H9 (cell line): ENCODE measurements around the gene TMEM120B. TPM values are rescaled to one million over a fixed set of nuclear protein-coding genes. Genes with fewer than 3 reads are reported as not detected.

Experiments
- DNase-seq: peaks from one replicate; pipeline ENCODE4 v3.0.0-alpha.2; 2017
- H2AFZ ChIP-seq: one replicate; pipeline ENCODE4 v1.6.1; 2013; ENCODE audit warnings: mild to moderate bottlenecking, low read length, control low read depth, moderate library complexity
- H2AK5ac ChIP-seq: 2 replicates; pipeline ENCODE4 v1.6.1; 2013; ENCODE audit warnings: low read length, control low read depth, mixed read lengths; ENCODE audit not compliant: insufficient read length
- H2BK120ac ChIP-seq: one replicate; pipeline ENCODE4 v1.6.1; 2013; ENCODE audit warnings: low read depth, mild to moderate bottlenecking, low read length, control low read depth, inconsistent platforms; ENCODE audit not compliant: poor library complexity, severe bottlenecking
- H2BK12ac ChIP-seq: 2 replicates; pipeline ENCODE4 v1.6.1; 2013; ENCODE audit warnings: low read length, control low read depth, mixed read lengths, low read depth; ENCODE audit not compliant: insufficient read length
- H2BK15ac ChIP-seq: 2 replicates; pipeline ENCODE4 v1.6.1; 2013; ENCODE audit warnings: low read depth, low read length, control low read depth
- H2BK20ac ChIP-seq: one replicate; pipeline ENCODE4 v1.6.1; 2013; ENCODE audit warnings: low read depth, mild to moderate bottlenecking, low read length, control low read depth, inconsistent platforms; ENCODE audit not compliant: poor library complexity, severe bottlenecking
- H2BK5ac ChIP-seq: 2 replicates; pipeline ENCODE4 v1.6.1; 2013; ENCODE audit warnings: low read length, control low read depth, mixed read lengths; ENCODE audit not compliant: insufficient read length
- H3K14ac ChIP-seq: 2 replicates; pipeline ENCODE4 v1.6.1; 2013; ENCODE audit warnings: low read length, control low read depth; ENCODE audit not compliant: insufficient read depth
- H3K18ac ChIP-seq: 2 replicates; pipeline ENCODE4 v1.6.1; 2013; ENCODE audit warnings: low read depth, mild to moderate bottlenecking, mixed read lengths, low read length, control low read depth; ENCODE audit not compliant: insufficient read length
- H3K23ac ChIP-seq: 2 replicates; pipeline ENCODE4 v1.6.1; 2013; ENCODE audit warnings: low read length, control low read depth, mixed read lengths, low read depth; ENCODE audit not compliant: insufficient read length
- H3K23me2 ChIP-seq: 2 replicates; pipeline ENCODE4 v1.6.1; 2013; ENCODE audit warnings: low read depth, mild to moderate bottlenecking, mixed read lengths, low read length, control low read depth; ENCODE audit not compliant: insufficient read length, poor library complexity, severe bottlenecking
- H3K27ac ChIP-seq: 2 replicates; pipeline ENCODE4 v1.5.1; 2013; ENCODE audit warnings: low read length, control low read depth, mixed read lengths, low read depth; ENCODE audit not compliant: insufficient read length
- H3K27me3 ChIP-seq: 2 replicates; pipeline ENCODE4 v1.6.1; 2013; ENCODE audit warnings: low read length, control low read depth, inconsistent platforms; ENCODE audit not compliant: insufficient read depth
- H3K4ac ChIP-seq: 2 replicates; pipeline ENCODE4 v1.6.1; 2013; ENCODE audit warnings: low read depth, mild to moderate bottlenecking, control low read depth, inconsistent platforms, low read length, moderate library complexity
- H3K4me1 ChIP-seq: 2 replicates; pipeline ENCODE4 v1.6.1; 2013; ENCODE audit warnings: low read length, control low read depth, inconsistent platforms; ENCODE audit not compliant: insufficient read depth
- H3K4me2 ChIP-seq: 2 replicates; pipeline ENCODE4 v1.6.1; 2013; ENCODE audit warnings: low read length, control low read depth, mixed read lengths; ENCODE audit not compliant: insufficient read length, insufficient read depth
- H3K56ac ChIP-seq: 2 replicates; pipeline ENCODE4 v1.6.1; 2013; ENCODE audit warnings: low read depth, mild to moderate bottlenecking, mixed read lengths, low read length, control low read depth; ENCODE audit not compliant: insufficient read length
- H3K79me1 ChIP-seq: 2 replicates; pipeline ENCODE4 v1.6.1; 2013; ENCODE audit warnings: low read depth, mild to moderate bottlenecking, moderate library complexity, low read length, control low read depth, inconsistent platforms; ENCODE audit not compliant: insufficient read depth, poor library complexity, severe bottlenecking
- H3K79me2 ChIP-seq: 2 replicates; pipeline ENCODE4 v1.6.1; 2013; ENCODE audit warnings: low read length, control low read depth, inconsistent platforms; ENCODE audit not compliant: insufficient read depth
- H3K9ac ChIP-seq: 2 replicates; pipeline ENCODE4 v1.6.1; 2013; ENCODE audit warnings: low read length, control low read depth, mixed read lengths; ENCODE audit not compliant: insufficient read length; ENCODE audit errors: extremely low read depth
- H3K9me3 ChIP-seq: one replicate; pipeline ENCODE4 v1.6.1; 2013; ENCODE audit warnings: low read depth, low read length, inconsistent platforms; ENCODE audit not compliant: control insufficient read depth
- H3T11ph ChIP-seq: one replicate; pipeline ENCODE4 v1.6.1; 2013; ENCODE audit warnings: mild to moderate bottlenecking, low read length, control low read depth, inconsistent platforms
- H4K20me1 ChIP-seq: one replicate; pipeline ENCODE4 v1.6.1; 2013; ENCODE audit not compliant: control insufficient read depth, insufficient read length, insufficient read depth
- H4K5ac ChIP-seq: 2 replicates; pipeline ENCODE4 v1.6.1; 2013; ENCODE audit warnings: low read depth, mild to moderate bottlenecking, mixed read lengths, low read length, control low read depth; ENCODE audit not compliant: insufficient read length
- H4K8ac ChIP-seq: replicated peaks from 2 replicates; pipeline ENCODE4 v1.6.1; 2013; ENCODE audit warnings: low read length, control low read depth, mixed read lengths, low read depth; ENCODE audit not compliant: insufficient read length
- H4K91ac ChIP-seq: 2 replicates; pipeline ENCODE4 v1.6.1; 2013; ENCODE audit warnings: low read depth, mild to moderate bottlenecking, moderate library complexity, mixed read lengths, low read length, control low read depth; ENCODE audit not compliant: insufficient read length
- H3K27ac Mint-ChIP-seq, 3 experiments: 2 replicates in 2 of 3; 3 replicates in 1 of 3; pipeline ENCODE4 v1.8.0; 2020 to 2021; ENCODE audit warnings: mixed read lengths in 3 of 3, mild to moderate bottlenecking in 1 of 3, moderate library complexity in 1 of 3
- H3K27me3 Mint-ChIP-seq: 2 replicates; pipeline ENCODE4 v1.8.0; 2021; ENCODE audit warnings: low read depth, mild to moderate bottlenecking, moderate library complexity, mixed read lengths
- H3K36me3 Mint-ChIP-seq, 3 experiments: 2 replicates in 2 of 3; 3 replicates in 1 of 3; pipeline ENCODE4 v1.8.0; 2020 to 2021; ENCODE audit warnings: low read depth in 3 of 3, mixed read lengths in 3 of 3; ENCODE audit not compliant: insufficient read depth in 1 of 3
- H3K4me1 Mint-ChIP-seq, 2 experiments: 2 replicates each; pipeline ENCODE4 v1.8.0; 2020; ENCODE audit warnings: mixed read lengths in 2 of 2
- H3K4me3 Mint-ChIP-seq, 2 experiments: 2 replicates in 1 of 2; 3 replicates in 1 of 2; pipeline ENCODE4 v1.8.0; 2020 to 2021; ENCODE audit warnings: mild to moderate bottlenecking in 2 of 2, mixed read lengths in 2 of 2, moderate library complexity in 1 of 2
- H3K9me3 Mint-ChIP-seq, 2 experiments: 2 replicates in 1 of 2; 3 replicates in 1 of 2; pipeline ENCODE4 v1.8.0; 2020; ENCODE audit warnings: mild to moderate bottlenecking in 2 of 2, mixed read lengths in 2 of 2, moderate library complexity in 1 of 2
- CTCF ChIP-seq: fragments of 200-600 bp; sonication (generic); conservative IDR thresholded peaks from 3 replicates; pipeline ENCODE4 v1.8.0; 2021; ENCODE audit warnings: antibody characterized with exemption, mild to moderate bottlenecking
- WGBS: extraction: QIAGEN DNeasy Blood & Tissue Kit; methylation state at CpG from one replicate; pipeline ENCODE4 v1.1.7; 2013; ENCODE audit warnings: missing lambda C conversion rate, low lambda C conversion rate, mixed read lengths; ENCODE audit not compliant: insufficient read length; ENCODE audit errors: extremely low coverage; 5-methylcytosine and 5-hydroxymethylcytosine counted together
- total RNA-seq: library from RNA; stranded (reverse); gene quantifications from 2 replicates; pipeline ENCODE4 v1.2.1, GENCODE V29; 2021

TMEM120B gene
- total RNA-seq, 1 experiment from 2014 or later = 25.8 TPM

- H3K4me1 ChIP-seq = peaks cover 6% of the 10 kb centered on the region; the same call in 1 of the 2 replicates
- H2BK12ac ChIP-seq = peak overlapping the region; percentile 55
- no peak overlapping the region for H4K91ac ChIP-seq
- H3K23me2 ChIP-seq = peaks cover 27% of the 10 kb centered on the region
- H3K27ac ChIP-seq = peak overlapping the region; percentile 99
- H3K27me3 ChIP-seq = no peaks in the 10 kb centered on the region
- Mint-ChIP-seq H3K36me3 (peaks cover 18 to 34% (median 28%) of the 10 kb centered on the region in 3 experiments), H3K4me1 (peaks cover 43 to 50% of the 10 kb centered on the region in 2 experiments), H3K9me3 (no peaks in the 10 kb centered on the region), H3K4me3 (peak overlapping the region; percentile 82 to 83), H3K27me3 (no peaks in the 10 kb centered on the region; the same call in 1 of the 2 replicates), H3K27ac (peak overlapping the region; percentile 98 to 100 (median 100))
- H3K9ac ChIP-seq = peak overlapping the region; percentile 100
- H3K14ac ChIP-seq = peak overlapping the region; percentile 58; the same call in 1 of the 2 replicates
- no peak overlapping the region for H3T11ph ChIP-seq
- no peak for TF ChIP-seq CTCF
- H3K4me2 ChIP-seq = peak overlapping the region; percentile 98
- no peak overlapping the region for H2AFZ ChIP-seq
- H2BK5ac ChIP-seq = peak overlapping the region; percentile 99
- peak overlapping the region; percentile 98 for H3K56ac ChIP-seq
- no CpG with 5 or more reads among the region's 1 CpG for WGBS
- H2AK5ac ChIP-seq = peak overlapping the region; percentile 98
- H4K5ac ChIP-seq = peak overlapping the region; percentile 93
- no peak for DNase-seq
- no peak overlapping the region for H2BK15ac ChIP-seq
- H4K20me1 ChIP-seq = no peaks in the 10 kb centered on the region
- no peaks in the 10 kb centered on the region; the same call in 1 of the 2 replicates for H3K79me2 ChIP-seq
- H2BK120ac ChIP-seq = peak overlapping the region; percentile 52
- no peak overlapping the region for H2BK20ac ChIP-seq
- no peak overlapping the region for H4K8ac ChIP-seq
- no peak overlapping the region for H3K23ac ChIP-seq
- peak overlapping the region; percentile 79 for H3K18ac ChIP-seq
- H3K4ac ChIP-seq = no peak overlapping the region; the same call in 1 of the 2 replicates
- H3K9me3 ChIP-seq = no peaks in the 10 kb centered on the region
- H3K79me1 ChIP-seq = no peaks in the 10 kb centered on the region
Measured at GRCh38 chr12:121802485-121802842, 89.9 kb downstream of the TMEM120B start.
